ENCODE data around the gene HNRNPUL2. TPM values are rescaled to one million over a fixed set of nuclear protein-coding genes. Genes with fewer than 3 reads are reported as not detected.
A peak's percentile ranks its signal among the peaks of the same experiment; 100 is the strongest.
"Not testable (repeated sequence)": the region's sequence is repeated elsewhere in the genome, so short reads cannot be mapped to it uniquely, and the experiment has no call there.

HNRNPUL2 gene
- total RNA-seq, 1 experiment from 2014 or later = 36.4 TPM

DNA sequence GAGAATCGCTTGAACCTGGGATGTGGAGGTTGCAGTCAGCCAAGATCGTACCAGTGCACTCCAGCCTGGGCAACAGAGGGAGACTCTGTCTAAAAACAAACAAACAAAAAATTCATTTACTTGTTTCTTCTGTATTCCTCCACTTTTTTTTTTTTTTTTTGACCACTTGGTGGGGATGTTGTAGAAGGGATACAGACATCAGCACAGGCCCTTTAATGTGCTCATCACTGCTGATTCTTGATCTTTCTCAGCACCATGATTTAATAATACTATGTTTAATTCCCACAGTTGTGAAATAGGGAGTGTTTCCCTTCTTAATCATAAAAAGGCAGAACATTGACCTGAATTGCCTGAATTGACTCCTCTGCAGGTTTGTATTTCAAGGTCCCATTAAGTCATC lies 5.6 kb upstream of the HNRNPUL2 start:
- CTCF ChIA-PET = interaction anchor here (0.6 to 1.6 kb wide), 9 partner anchors 9 to 127 kb away, joined by 3 to 8 read pairs (median 4); partner anchors contain the start of gene TMEM179B
- Mint-ChIP-seq H3K27ac (ENCODE audit: low read depth, unreplicated experiment) (no peak overlapping the region), H3K36me3 (ENCODE audit: insufficient read depth, unreplicated experiment) (peaks cover 70% of the 10 kb centered on the region), H3K9me3 (ENCODE audit: unreplicated experiment) (no peaks in the 10 kb centered on the region), H3K4me3 (ENCODE audit: unreplicated experiment) (no peak overlapping the region), H3K4me1 (ENCODE audit: insufficient read depth, unreplicated experiment) (no peaks in the 10 kb centered on the region), H3K27me3 (ENCODE audit: insufficient read depth, unreplicated experiment) (no peaks in the 10 kb centered on the region)
- DNase-seq (ENCODE audit: unreplicated experiment) = peak; percentile 57
- POLR2A ChIA-PET = interaction anchor here (0.9 to 1.3 kb wide), 2 partner anchors 55 to 108 kb away, joined by 3 to 4 read pairs; partner anchors contain the start of gene TMEM179B
- BruUV-seq (replicated peaks) = no TSS peak
- intact Hi-C loops (cut with micrococcal nuclease) = loop anchor here (1.0 to 2.0 kb wide), 3 partner anchors 36 to 108 kb away; partner anchors contain the start of gene TMEM179B
- TF ChIP-seq, protein P1, sequence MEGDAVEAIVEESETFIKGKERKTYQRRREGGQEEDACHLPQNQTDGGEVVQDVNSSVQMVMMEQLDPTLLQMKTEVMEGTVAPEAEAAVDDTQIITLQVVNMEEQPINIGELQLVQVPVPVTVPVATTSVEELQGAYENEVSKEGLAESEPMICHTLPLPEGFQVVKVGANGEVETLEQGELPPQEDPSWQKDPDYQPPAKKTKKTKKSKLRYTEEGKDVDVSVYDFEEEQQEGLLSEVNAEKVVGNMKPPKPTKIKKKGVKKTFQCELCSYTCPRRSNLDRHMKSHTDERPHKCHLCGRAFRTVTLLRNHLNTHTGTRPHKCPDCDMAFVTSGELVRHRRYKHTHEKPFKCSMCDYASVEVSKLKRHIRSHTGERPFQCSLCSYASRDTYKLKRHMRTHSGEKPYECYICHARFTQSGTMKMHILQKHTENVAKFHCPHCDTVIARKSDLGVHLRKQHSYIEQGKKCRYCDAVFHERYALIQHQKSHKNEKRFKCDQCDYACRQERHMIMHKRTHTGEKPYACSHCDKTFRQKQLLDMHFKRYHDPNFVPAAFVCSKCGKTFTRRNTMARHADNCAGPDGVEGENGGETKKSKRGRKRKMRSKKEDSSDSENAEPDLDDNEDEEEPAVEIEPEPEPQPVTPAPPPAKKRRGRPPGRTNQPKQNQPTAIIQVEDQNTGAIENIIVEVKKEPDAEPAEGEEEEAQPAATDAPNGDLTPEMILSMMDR (IDR thresholded peaks at IDR 0.05; ENCODE audit: unreplicated experiment) = peak; percentile 42

DNA sequence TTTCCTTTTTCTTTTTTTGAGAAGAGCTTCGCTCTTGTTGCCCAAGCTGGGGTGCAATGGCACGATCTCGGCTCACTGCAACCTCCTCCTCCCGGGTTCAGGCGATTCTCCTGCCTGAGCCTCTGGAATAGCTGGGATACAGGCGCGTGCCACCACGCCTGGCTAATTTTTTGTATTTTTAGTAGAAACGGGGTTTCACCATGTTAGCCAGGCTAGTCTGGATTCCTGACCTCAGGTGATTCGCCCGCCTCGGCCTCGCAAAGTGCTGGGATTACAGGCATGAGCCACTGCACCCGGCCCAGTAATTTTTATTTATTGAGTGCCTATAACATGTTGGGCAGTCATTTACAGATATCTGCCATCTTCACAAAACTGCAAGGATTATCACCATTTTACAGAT lies 2.8 kb upstream of the HNRNPUL2 start:
- H3K27me3 Mint-ChIP-seq (ENCODE audit: insufficient read depth, unreplicated experiment); H3K4me1 Mint-ChIP-seq (ENCODE audit: insufficient read depth, unreplicated experiment); H3K9me3 Mint-ChIP-seq (ENCODE audit: unreplicated experiment); DNase-seq (ENCODE audit: unreplicated experiment); BruUV-seq (replicated peaks); intact Hi-C loops (cut with micrococcal nuclease): not testable (repeated sequence)
- ChIA-PET CTCF (interaction anchor here (1.0 to 1.7 kb wide), 5 partner anchors 23 to 131 kb away, joined by 3 to 9 read pairs (median 3); no protein-coding TSS in a partner anchor), POLR2A (interaction anchor here (0.6 to 10.3 kb wide), 23 partner anchors 18 to 204 kb away, joined by 3 to 197 read pairs (median 19); partner anchors contain the start of genes B3GAT3, BSCL2, C11orf98 and CSKMT)
- Mint-ChIP-seq H3K4me3 (ENCODE audit: unreplicated experiment) (peak overlapping the region; percentile 92), H3K36me3 (ENCODE audit: insufficient read depth, unreplicated experiment) (peaks cover 65% of the 10 kb centered on the region), H3K27ac (ENCODE audit: low read depth, unreplicated experiment) (peak overlapping the region; percentile 54)

DNA sequence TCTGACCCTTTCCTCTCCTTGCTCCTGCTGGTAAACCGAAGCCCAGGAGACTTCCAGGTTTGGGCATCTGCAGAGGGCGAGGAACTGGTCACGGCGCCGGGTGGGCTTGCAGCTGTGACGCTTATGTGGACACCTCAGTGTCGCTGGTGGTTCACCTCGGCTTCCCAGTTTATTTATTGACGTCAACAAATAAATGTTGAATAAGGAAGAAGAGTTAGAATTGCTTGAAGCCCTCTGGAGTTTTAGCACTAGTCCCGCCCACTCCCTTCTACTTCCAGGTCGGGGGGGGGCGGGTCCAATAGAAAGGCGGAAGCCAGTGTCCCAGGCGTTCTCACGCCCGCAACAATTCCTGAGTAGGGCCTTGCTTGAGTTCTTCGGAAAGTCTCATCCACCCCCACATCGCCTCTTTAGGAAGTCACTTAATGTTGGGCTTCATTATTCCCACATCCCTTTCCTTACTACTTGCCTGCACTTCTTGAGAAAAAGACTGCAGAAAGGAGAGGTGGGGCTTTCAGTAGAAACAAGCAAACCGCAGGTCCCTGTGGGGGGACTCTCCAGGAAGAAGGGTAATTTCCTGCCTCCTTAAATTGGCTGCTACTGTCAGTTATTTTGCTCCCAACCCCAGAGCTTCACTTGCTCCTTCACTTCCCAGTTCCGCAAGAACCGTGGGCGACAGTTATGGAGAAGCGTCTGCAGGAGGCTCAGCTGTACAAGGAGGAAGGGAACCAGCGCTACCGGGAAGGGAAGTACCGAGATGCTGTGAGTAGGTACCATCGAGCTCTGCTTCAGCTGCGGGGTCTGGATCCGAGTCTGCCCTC lies 1.1 kb upstream of the HNRNPUL2 start, which contains the start of gene TTC9C:
TTC9C (plus strand) TSS at position 316 of the 818 bp plus-strand sequence; CDS start at position 679, 363 bp downstream.
- peak; percentile 93 for DNase-seq (ENCODE audit: unreplicated experiment)
- Mint-ChIP-seq H3K36me3 (ENCODE audit: insufficient read depth, unreplicated experiment) (peaks cover 64% of the 10 kb centered on the region), H3K27me3 (ENCODE audit: insufficient read depth, unreplicated experiment) (no peaks in the 10 kb centered on the region), H3K27ac (ENCODE audit: low read depth, unreplicated experiment) (peak within 1 kb of the TSS; percentile 97), H3K9me3 (ENCODE audit: unreplicated experiment) (no peaks in the 10 kb centered on the region), H3K4me1 (ENCODE audit: insufficient read depth, unreplicated experiment) (peaks cover 16% of the 10 kb centered on the region), H3K4me3 (ENCODE audit: unreplicated experiment) (peak within 1 kb of the TSS; percentile 92)
- POLR2A ChIA-PET = interaction anchor here (0.6 to 10.3 kb wide), 38 partner anchors 10 to 1467 kb away, joined by 3 to 197 read pairs (median 12); partner anchors contain the start of genes AHNAK, B3GAT3, BSCL2 and C11orf98
- CTCF ChIA-PET = interaction anchor here (0.7 to 1.8 kb wide), 7 partner anchors 18 to 135 kb away, joined by 3 to 5 read pairs (median 3); partner anchors contain the start of gene NXF1
- intact Hi-C loops (cut with micrococcal nuclease) = loop anchor here (2.0 kb wide), 1 partner anchor 134 kb away; no protein-coding TSS in a partner anchor
- TF ChIP-seq, protein P1 (IDR thresholded peaks at IDR 0.05; ENCODE audit: unreplicated experiment) = no peak
- TSS peak; percentile 74 for BruUV-seq (replicated peaks)

DNA sequence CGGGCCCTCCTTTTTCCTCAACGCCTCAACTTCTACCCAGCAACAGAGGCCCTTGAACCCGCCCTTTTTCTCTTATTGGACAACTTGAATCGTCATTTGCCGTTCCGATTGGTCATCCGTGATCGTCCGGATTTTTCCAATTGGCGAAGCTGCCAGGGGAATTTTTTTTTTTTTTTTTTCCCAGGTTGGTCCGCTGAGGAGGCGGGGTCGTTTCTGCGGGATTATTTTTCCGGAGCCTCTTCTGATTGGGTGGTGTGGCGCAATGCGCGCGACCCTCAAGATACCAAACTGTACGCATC lies 564 bp upstream of the HNRNPUL2 start:
- POLR2A ChIA-PET = interaction anchor here (0.6 to 10.3 kb wide), 46 partner anchors 10 to 1499 kb away, joined by 3 to 197 read pairs (median 8); partner anchors contain the start of genes AHNAK, B3GAT3, BSCL2 and C11orf98
- peaks cover 64% of the 10 kb centered on the region for H3K36me3 Mint-ChIP-seq (ENCODE audit: insufficient read depth, unreplicated experiment)
- TF ChIP-seq, protein P1 (IDR thresholded peaks at IDR 0.05; ENCODE audit: unreplicated experiment) = no peak
- BruUV-seq (replicated peaks) = no TSS peak
- intact Hi-C loops (cut with micrococcal nuclease) = loop anchor here (2.0 kb wide), 1 partner anchor 135 kb away; no protein-coding TSS in a partner anchor
- H3K27me3 Mint-ChIP-seq (ENCODE audit: insufficient read depth, unreplicated experiment) = no peaks in the 10 kb centered on the region
- DNase-seq (ENCODE audit: unreplicated experiment) = peak; percentile 99
- peaks cover 16% of the 10 kb centered on the region for H3K4me1 Mint-ChIP-seq (ENCODE audit: insufficient read depth, unreplicated experiment)
- no peaks in the 10 kb centered on the region for H3K9me3 Mint-ChIP-seq (ENCODE audit: unreplicated experiment)
- CTCF ChIA-PET = interaction anchor here (0.6 to 3.1 kb wide), 5 partner anchors 47 to 333 kb away, joined by 3 to 22 read pairs (median 4); no protein-coding TSS in a partner anchor
- peak overlapping the region; percentile 92 for H3K4me3 Mint-ChIP-seq (ENCODE audit: unreplicated experiment)
- peak overlapping the region; percentile 97 for H3K27ac Mint-ChIP-seq (ENCODE audit: low read depth, unreplicated experiment)

Measured in MCF 10A (cell line).